Superior temporal gyrus (tissue), 1 donor: ENCODE measurements around the gene CHSY1.

Source experiments
- DNase-seq: peaks from one replicate; pipeline ENCODE4 v3.0.0-alpha.2; 2016; ENCODE audit errors: extremely low spot score

The CHSY1 gene

GRCh38 chr15:101187820-101188636 is 63.8 kb downstream of the CHSY1 start:
- no peak for DNase-seq

- no peak for DNase-seq
These were observed 66.1 kb downstream of the CHSY1 start for GRCh38 chr15:101185770-101186169.

GRCh38 chr15:101185336-101185735 is 66.5 kb downstream of the CHSY1 start:
- no peak for DNase-seq

- DNase-seq, result no peak
These were observed 67.0 kb downstream of the CHSY1 start for GRCh38 chr15:101184830-101185229.

- no peak for DNase-seq
These were observed 67.9 kb downstream of the CHSY1 start for GRCh38 chr15:101183931-101184305.

GRCh38 chr15:101183226-101183930 is 68.5 kb downstream of the CHSY1 start:
- no peak for DNase-seq

GRCh38 chr15:101182215-101182614 is 69.6 kb downstream of the CHSY1 start:
- DNase-seq, result no peak

- no peak for DNase-seq
These were observed 70.5 kb downstream of the CHSY1 start for GRCh38 chr15:101181349-101181748.

GRCh38 chr15:101180620-101181307 is 71.1 kb downstream of the CHSY1 start:
- DNase-seq, result no peak

- DNase-seq, result no peak
These were observed 72.3 kb downstream of the CHSY1 start for GRCh38 chr15:101179341-101180153.

- DNase-seq, result no peak
These were observed 72.9 kb downstream of the CHSY1 start for GRCh38 chr15:101178931-101179330.

- DNase-seq, result no peak
These were observed 73.4 kb downstream of the CHSY1 start for GRCh38 chr15:101178479-101178878.

- DNase-seq, result no peak
These were observed 74.0 kb downstream of the CHSY1 start for GRCh38 chr15:101177866-101178265.

GRCh38 chr15:101176625-101177024 is 75.2 kb downstream of the CHSY1 start:
- DNase-seq, result no peak

- DNase-seq, result no peak
These were observed 76.4 kb downstream of the CHSY1 start for GRCh38 chr15:101175401-101175800.

GRCh38 chr15:101174152-101174920 is 77.5 kb downstream of the CHSY1 start:
- no peak for DNase-seq

GRCh38 chr15:101173233-101174119 is 78.4 kb downstream of the CHSY1 start:
- no peak for DNase-seq

- DNase-seq, result no peak
These were observed 79.3 kb downstream of the CHSY1 start for GRCh38 chr15:101172501-101173071.

GRCh38 chr15:101171954-101172353 is 79.9 kb downstream of the CHSY1 start:
- DNase-seq, result no peak
